HG02885 (cell line): ENCODE data around the gene AMOTL1.
"Not testable (repeated sequence)": the region's sequence is repeated elsewhere in the genome, so short reads cannot be mapped to it uniquely, and the experiment has no call there.

ENCODE experiments used
- ATAC-seq: cut with Tn5 transposase; IDR thresholded peaks from one replicate; pipeline ENCODE4 v1.9.1; 2021; ENCODE audit warnings: mild to moderate bottlenecking; ENCODE audit not compliant: unreplicated experiment, poor library complexity

AMOTL1 gene

GRCh38 chr11:94790197-94790596 is 22.0 kb downstream of the AMOTL1 start:
- ATAC-seq, result no peak

GRCh38 chr11:94790661-94791180 is 22.6 kb downstream of the AMOTL1 start:
- ATAC-seq, result no peak

GRCh38 chr11:94791216-94791889 is 23.2 kb downstream of the AMOTL1 start:
- ATAC-seq, result no peak

- not testable (repeated sequence) for ATAC-seq
These were observed 23.8 kb downstream of the AMOTL1 start for GRCh38 chr11:94791942-94792341.

- ATAC-seq, result no peak
These were observed 24.3 kb downstream of the AMOTL1 start for GRCh38 chr11:94792451-94792850.

GRCh38 chr11:94793002-94793401 is 24.8 kb downstream of the AMOTL1 start:
- no peak for ATAC-seq

GRCh38 chr11:94793822-94794221 is 25.7 kb downstream of the AMOTL1 start:
- no peak for ATAC-seq

- no peak for ATAC-seq
These were observed 26.4 kb downstream of the AMOTL1 start for GRCh38 chr11:94794287-94795168.

GRCh38 chr11:94795476-94796189 is 27.5 kb downstream of the AMOTL1 start:
- no peak for ATAC-seq

- no peak for ATAC-seq
These were observed 28.0 kb downstream of the AMOTL1 start for GRCh38 chr11:94796190-94796580.

- ATAC-seq, result no peak
These were observed 28.7 kb downstream of the AMOTL1 start for GRCh38 chr11:94796863-94797262.

GRCh38 chr11:94799726-94800125 is 31.6 kb downstream of the AMOTL1 start:
- ATAC-seq, result no peak

GRCh38 chr11:94800414-94800813 is 32.3 kb downstream of the AMOTL1 start:
- ATAC-seq, result no peak

GRCh38 chr11:94801866-94802460 is 33.8 kb downstream of the AMOTL1 start:
- no peak for ATAC-seq

- ATAC-seq, result no peak
These were observed 34.3 kb downstream of the AMOTL1 start for GRCh38 chr11:94802501-94802900.

- no peak for ATAC-seq
These were observed 35.3 kb downstream of the AMOTL1 start for GRCh38 chr11:94803491-94803890.

- ATAC-seq, result no peak
These were observed 36.7 kb downstream of the AMOTL1 start for GRCh38 chr11:94804874-94805273.

- ATAC-seq, result no peak
These were observed 37.9 kb downstream of the AMOTL1 start for GRCh38 chr11:94806014-94806413.

GRCh38 chr11:94806419-94806818 is 38.3 kb downstream of the AMOTL1 start:
- no peak for ATAC-seq

GRCh38 chr11:94809251-94809650 is 41.1 kb downstream of the AMOTL1 start:
- ATAC-seq, result no peak
